HG02973 (cell line): ENCODE results near the gene GALNT17.

Source experiments
- ATAC-seq: cut with Tn5 transposase; IDR thresholded peaks from one replicate; pipeline ENCODE4 v1.9.1; 2021; ENCODE audit warnings: moderate library complexity; ENCODE audit not compliant: unreplicated experiment

Gene GALNT17

DNA sequence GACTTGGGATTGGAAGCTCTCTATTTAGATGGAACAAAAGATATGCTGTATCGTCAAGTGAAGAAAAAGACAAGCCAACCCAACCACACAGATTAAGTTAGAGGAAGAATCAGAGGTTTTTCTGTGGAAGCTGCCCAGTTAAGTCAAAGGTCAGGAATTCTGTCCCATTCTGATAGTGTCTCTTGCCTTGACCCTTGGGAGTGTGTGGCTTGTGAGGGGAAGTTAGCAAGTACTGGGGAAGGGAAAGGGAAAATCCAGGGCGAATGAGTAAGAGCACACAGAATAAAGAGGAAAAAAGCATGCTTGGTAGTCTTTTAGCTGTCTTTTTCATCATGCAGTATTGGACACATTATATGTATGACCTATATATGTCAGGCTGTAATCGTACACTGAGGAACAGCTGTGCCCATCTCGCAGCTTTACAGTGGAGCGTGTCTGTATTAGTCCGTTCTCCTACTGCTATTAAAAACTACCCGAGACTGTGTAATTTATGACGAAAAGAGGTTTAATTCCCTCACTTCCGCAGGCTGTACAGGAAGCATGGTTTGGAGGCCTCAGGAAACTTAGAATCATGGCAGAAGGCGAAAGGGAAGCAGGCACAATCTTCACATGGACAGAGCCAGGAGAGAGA, 197.2 kb downstream of the GALNT17 start:
- no peak for ATAC-seq

GRCh38 chr7:71332207-71332606, 200.3 kb downstream of the GALNT17 start:
- no peak for ATAC-seq

DNA sequence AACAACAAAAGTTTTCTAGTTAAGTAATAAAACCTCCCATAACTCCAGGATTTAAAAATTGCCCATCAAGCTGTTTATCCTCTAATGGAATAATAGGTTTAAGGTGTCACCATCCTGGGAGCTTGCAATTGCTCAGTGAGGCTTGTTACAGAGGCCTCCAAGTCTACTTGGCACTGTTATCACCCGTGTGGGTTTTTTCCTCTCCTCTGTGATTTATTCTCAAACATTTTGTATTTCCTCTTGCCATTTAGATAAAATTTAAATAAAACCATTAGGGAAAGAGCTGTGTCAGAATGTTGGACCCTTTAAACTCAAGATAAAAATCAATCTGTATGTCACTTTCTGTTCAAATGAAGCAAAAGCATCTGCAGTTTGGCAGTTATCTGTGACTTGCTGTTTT, 202.6 kb downstream of the GALNT17 start:
- ATAC-seq, result no peak

GRCh38 chr7:71338866-71339265, 206.9 kb downstream of the GALNT17 start:
- no peak for ATAC-seq

DNA sequence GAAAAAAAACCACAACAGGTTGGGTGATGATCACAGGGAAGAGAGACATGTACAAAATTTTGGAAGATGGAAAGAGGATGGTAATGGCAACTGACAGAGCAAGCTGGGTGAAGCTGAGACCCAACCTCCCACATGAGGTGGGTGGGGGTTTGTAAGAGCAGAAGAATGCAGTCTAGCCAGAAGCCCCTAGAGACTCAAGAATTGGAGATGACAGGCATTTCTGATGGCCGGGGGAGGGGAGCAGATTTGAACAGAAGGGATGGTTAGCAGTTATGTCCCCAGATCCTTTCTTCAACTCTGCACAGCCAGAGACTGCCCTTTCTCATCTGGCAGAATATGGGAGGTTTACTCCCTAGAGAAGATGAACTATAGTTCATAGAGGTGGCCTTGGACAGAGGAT, 208.0 kb downstream of the GALNT17 start:
- no peak for ATAC-seq

- no peak for ATAC-seq
These were observed 210.3 kb downstream of the GALNT17 start for GRCh38 chr7:71342202-71342601.

DNA sequence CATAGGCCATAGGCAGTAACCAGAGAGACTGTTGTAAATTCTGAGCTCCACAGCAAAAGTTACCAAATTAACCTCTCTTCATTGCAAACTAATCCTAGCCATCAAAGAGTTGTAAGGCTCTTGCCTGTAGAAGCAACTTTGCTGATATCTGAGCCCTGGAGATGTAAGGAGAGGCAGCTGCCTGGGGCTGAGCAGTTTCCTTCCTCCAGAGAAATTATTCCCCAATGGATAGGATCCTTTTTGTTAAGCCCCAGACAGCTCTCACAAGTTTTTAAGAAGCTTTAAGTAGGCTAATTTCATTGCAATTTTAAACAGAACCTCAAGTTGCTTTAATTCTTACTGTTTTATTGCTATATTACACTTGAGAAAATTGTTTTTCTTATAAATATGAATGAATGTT, 211.1 kb downstream of the GALNT17 start:
- no peak for ATAC-seq

GRCh38 chr7:71343892-71344291, 211.9 kb downstream of the GALNT17 start:
- ATAC-seq, result no peak

DNA sequence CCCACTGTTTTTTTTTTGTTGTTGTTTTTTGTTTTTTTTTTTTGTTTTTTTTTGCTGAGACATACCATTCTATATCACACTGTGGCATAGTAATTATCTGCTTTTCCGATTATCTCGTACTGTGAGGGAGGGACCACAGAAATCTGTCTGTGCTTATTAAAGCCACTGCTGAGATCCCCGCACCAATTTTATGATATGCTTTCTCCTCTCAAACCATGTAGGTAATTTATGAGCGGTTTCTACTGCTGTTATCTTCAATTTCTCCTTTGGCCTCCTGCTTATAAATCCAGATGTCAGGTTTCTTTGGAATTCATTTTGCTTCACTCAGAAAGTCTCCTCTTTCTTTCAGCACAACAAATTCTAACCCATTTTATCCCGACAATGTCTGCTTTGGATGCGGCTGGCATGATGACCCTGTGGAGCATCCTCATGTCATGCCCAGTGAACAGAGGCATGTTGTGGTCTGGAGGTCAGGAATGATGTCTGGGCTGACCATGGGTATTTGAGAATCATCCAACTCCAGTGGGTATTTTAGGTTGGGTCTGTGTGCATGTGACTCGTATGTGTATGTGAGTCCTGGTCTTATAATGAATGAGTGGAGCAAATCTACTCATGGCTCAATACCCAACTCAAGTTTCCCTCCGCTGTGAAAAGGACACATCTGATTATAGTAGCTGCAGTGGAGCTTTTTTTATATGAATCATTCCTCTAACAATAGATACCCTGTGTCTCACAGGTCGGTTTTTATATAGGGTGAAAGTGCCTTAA, 213.4 kb downstream of the GALNT17 start:
- ATAC-seq, result no peak

- ATAC-seq, result no peak
These were observed 217.1 kb downstream of the GALNT17 start for GRCh38 chr7:71348821-71349681.

- ATAC-seq, result no peak
These were observed 217.9 kb downstream of the GALNT17 start for GRCh38 chr7:71349682-71350481.

GRCh38 chr7:71350680-71351079, 218.7 kb downstream of the GALNT17 start:
- ATAC-seq, result no peak

DNA sequence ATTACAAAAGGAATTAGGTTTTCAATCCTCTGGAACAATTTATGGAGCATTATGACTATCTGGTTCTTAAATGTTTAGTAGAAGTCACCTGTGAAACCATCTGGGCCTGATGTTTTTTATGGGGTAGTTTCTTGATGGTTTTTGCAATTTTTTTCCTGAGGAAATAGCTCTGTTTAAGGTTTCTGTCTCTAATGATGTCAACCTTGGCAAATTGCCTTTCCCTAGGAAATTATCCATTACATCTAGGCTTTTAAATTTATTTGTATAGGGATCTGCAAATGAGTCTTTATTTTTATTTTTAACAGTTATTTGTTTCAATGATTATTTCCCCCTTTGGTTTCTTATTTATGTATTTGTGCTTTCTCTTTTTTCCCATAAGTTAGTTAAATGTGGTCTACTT, 222.8 kb downstream of the GALNT17 start:
- no peak for ATAC-seq

- ATAC-seq, result no peak
These were observed 229.6 kb downstream of the GALNT17 start for GRCh38 chr7:71361451-71362032.

DNA sequence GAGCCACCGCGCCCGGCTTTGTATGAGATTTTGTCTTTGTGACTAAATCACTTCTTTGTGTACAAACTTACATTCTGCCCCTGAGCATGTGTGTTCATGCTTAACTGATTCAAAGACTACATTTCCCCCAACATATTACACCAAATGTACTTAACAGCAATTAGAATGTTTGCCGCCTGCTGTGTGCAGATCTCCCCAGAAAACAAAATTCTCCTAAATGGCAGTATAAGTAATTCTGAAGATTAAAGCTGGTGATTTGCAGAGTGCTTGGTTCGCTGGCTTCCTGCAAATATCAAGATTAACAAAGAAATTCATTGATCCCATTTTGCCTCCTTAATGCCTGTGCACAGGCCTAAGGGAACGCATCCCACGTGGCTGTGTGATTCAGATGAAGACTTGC, 230.3 kb downstream of the GALNT17 start:
- ATAC-seq, result no peak

GRCh38 chr7:71363223-71363622, 231.3 kb downstream of the GALNT17 start:
- no peak for ATAC-seq

DNA sequence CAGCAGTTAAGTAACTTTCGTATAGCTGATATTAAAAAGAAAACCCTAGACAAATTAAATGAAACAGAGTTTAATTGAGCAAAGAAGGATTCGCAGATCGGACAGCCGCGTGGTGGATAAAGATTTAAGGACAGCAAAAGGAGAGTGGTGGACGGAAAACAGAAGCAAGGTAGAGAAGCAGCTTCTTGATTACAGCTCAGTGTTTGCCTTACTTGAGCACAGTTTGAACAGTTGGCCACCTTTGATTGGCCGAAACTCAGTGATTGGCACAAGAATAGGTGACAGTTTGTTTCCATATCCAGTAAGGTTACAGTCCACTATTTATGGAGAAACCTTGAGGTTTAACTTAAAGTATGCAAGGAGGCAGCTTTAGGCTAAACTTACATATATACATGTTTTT, 231.7 kb downstream of the GALNT17 start:
- no peak for ATAC-seq

- ATAC-seq, result no peak
These were observed 232.6 kb downstream of the GALNT17 start for GRCh38 chr7:71364551-71364950.

- ATAC-seq, result no peak
These were observed 241.0 kb downstream of the GALNT17 start for GRCh38 chr7:71372991-71373390.

GRCh38 chr7:71377062-71377461, 245.1 kb downstream of the GALNT17 start:
- ATAC-seq, result no peak

GRCh38 chr7:71377469-71377868, 245.5 kb downstream of the GALNT17 start:
- no peak for ATAC-seq
